ENCODE data around the gene SCARB1. TPM values are rescaled to one million over a fixed set of nuclear protein-coding genes. Genes with fewer than 3 reads are reported as not detected.

SCARB1 gene
- total and polyA plus RNA-seq, 2 experiments from 2014 or later = 31.0 to 62.5 TPM

DNA sequence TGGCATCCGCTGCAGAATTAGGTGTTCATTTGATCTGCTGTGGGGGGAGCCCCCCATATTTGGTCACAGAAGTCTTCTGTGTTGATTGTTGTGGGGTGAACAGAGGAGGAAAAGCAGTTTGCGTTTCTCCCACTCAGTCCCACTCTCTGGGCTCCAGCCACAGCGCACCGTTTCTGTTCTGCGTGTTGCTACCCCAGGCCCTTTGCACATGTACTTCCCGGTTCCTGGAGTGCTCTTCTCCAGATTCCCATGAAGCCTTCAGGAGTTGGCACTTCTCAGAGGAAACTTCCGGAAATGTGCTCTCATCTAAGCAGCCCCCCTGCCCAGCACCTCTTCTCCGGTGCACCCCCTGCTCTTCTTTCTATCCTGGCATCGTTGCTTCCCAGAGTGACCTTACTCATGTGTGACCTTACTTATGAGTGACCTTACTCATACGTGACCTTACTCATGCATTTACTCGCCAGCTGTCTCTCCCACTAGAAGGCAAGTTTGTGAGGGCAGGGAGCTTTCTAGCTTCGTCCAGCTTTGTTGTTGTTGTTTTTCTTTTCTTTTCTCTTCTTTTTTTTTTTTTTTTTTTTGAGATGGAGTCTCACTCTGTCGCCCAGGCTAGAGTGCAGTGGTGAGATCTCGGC lies 93.7 kb downstream of the SCARB1 start:
- no peaks in the 10 kb centered on the region for H3K27me3 ChIP-seq (ENCODE audit: insufficient read depth)
- peaks cover 20% of the 10 kb centered on the region; the same call in 2 of the 3 replicates for H3K9me3 Mint-ChIP-seq
- TF ChIP-seq POLR2AphosphoS5 (IDR thresholded peaks at IDR 0.05; ENCODE audit: low read depth) = no peak
- TF ChIP-seq, protein P1, sequence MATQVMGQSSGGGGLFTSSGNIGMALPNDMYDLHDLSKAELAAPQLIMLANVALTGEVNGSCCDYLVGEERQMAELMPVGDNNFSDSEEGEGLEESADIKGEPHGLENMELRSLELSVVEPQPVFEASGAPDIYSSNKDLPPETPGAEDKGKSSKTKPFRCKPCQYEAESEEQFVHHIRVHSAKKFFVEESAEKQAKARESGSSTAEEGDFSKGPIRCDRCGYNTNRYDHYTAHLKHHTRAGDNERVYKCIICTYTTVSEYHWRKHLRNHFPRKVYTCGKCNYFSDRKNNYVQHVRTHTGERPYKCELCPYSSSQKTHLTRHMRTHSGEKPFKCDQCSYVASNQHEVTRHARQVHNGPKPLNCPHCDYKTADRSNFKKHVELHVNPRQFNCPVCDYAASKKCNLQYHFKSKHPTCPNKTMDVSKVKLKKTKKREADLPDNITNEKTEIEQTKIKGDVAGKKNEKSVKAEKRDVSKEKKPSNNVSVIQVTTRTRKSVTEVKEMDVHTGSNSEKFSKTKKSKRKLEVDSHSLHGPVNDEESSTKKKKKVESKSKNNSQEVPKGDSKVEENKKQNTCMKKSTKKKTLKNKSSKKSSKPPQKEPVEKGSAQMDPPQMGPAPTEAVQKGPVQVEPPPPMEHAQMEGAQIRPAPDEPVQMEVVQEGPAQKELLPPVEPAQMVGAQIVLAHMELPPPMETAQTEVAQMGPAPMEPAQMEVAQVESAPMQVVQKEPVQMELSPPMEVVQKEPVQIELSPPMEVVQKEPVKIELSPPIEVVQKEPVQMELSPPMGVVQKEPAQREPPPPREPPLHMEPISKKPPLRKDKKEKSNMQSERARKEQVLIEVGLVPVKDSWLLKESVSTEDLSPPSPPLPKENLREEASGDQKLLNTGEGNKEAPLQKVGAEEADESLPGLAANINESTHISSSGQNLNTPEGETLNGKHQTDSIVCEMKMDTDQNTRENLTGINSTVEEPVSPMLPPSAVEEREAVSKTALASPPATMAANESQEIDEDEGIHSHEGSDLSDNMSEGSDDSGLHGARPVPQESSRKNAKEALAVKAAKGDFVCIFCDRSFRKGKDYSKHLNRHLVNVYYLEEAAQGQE (IDR thresholded peaks at IDR 0.05; ENCODE audit: unreplicated experiment) = no peak
- no peak for TF ChIP-seq CREB1 (CRISPR knock-in tag; IDR thresholded peaks at IDR 0.05; ENCODE audit: low read depth)
- TF ChIP-seq EZH2 (IDR thresholded peaks at IDR 0.05; ENCODE audit: low read depth, unreplicated experiment) = no peak
- TF ChIP-seq, protein P2, sequence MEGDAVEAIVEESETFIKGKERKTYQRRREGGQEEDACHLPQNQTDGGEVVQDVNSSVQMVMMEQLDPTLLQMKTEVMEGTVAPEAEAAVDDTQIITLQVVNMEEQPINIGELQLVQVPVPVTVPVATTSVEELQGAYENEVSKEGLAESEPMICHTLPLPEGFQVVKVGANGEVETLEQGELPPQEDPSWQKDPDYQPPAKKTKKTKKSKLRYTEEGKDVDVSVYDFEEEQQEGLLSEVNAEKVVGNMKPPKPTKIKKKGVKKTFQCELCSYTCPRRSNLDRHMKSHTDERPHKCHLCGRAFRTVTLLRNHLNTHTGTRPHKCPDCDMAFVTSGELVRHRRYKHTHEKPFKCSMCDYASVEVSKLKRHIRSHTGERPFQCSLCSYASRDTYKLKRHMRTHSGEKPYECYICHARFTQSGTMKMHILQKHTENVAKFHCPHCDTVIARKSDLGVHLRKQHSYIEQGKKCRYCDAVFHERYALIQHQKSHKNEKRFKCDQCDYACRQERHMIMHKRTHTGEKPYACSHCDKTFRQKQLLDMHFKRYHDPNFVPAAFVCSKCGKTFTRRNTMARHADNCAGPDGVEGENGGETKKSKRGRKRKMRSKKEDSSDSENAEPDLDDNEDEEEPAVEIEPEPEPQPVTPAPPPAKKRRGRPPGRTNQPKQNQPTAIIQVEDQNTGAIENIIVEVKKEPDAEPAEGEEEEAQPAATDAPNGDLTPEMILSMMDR (conservative IDR thresholded peaks at IDR 0.05; ENCODE audit: low read depth in 2 of 2) = no peak
- TF ChIP-seq, protein P3, sequence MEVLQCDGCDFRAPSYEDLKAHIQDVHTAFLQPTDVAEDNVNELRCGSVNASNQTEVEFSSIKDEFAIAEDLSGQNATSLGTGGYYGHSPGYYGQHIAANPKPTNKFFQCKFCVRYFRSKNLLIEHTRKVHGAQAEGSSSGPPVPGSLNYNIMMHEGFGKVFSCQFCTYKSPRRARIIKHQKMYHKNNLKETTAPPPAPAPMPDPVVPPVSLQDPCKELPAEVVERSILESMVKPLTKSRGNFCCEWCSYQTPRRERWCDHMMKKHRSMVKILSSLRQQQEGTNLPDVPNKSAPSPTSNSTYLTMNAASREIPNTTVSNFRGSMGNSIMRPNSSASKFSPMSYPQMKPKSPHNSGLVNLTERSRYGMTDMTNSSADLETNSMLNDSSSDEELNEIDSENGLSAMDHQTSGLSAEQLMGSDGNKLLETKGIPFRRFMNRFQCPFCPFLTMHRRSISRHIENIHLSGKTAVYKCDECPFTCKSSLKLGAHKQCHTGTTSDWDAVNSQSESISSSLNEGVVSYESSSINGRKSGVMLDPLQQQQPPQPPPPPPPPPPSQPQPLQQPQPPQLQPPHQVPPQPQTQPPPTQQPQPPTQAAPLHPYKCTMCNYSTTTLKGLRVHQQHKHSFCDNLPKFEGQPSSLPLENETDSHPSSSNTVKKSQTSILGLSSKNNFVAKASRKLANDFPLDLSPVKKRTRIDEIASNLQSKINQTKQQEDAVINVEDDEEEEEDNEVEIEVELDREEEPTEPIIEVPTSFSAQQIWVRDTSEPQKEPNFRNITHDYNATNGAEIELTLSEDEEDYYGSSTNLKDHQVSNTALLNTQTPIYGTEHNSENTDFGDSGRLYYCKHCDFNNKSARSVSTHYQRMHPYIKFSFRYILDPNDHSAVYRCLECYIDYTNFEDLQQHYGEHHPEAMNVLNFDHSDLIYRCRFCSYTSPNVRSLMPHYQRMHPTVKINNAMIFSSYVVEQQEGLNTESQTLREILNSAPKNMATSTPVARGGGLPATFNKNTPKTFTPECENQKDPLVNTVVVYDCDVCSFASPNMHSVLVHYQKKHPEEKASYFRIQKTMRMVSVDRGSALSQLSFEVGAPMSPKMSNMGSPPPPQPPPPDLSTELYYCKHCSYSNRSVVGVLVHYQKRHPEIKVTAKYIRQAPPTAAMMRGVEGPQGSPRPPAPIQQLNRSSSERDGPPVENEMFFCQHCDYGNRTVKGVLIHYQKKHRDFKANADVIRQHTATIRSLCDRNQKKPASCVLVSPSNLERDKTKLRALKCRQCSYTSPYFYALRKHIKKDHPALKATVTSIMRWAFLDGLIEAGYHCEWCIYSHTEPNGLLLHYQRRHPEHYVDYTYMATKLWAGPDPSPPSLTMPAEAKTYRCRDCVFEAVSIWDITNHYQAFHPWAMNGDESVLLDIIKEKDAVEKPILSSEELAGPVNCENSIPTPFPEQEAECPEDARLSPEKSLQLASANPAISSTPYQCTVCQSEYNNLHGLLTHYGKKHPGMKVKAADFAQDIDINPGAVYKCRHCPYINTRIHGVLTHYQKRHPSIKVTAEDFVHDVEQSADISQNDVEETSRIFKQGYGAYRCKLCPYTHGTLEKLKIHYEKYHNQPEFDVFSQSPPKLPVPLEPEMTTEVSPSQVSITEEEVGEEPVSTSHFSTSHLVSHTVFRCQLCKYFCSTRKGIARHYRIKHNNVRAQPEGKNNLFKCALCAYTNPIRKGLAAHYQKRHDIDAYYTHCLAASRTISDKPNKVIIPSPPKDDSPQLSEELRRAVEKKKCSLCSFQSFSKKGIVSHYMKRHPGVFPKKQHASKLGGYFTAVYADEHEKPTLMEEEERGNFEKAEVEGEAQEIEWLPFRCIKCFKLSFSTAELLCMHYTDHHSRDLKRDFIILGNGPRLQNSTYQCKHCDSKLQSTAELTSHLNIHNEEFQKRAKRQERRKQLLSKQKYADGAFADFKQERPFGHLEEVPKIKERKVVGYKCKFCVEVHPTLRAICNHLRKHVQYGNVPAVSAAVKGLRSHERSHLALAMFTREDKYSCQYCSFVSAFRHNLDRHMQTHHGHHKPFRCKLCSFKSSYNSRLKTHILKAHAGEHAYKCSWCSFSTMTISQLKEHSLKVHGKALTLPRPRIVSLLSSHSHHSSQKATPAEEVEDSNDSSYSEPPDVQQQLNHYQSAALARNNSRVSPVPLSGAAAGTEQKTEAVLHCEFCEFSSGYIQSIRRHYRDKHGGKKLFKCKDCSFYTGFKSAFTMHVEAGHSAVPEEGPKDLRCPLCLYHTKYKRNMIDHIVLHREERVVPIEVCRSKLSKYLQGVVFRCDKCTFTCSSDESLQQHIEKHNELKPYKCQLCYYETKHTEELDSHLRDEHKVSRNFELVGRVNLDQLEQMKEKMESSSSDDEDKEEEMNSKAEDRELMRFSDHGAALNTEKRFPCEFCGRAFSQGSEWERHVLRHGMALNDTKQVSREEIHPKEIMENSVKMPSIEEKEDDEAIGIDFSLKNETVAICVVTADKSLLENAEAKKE (CRISPR knock-in tag; IDR thresholded peaks at IDR 0.05) = no peak
- no peak for TF ChIP-seq ZNF331 (CRISPR knock-in tag; IDR thresholded peaks at IDR 0.05; ENCODE audit: low read depth)
- TF ChIP-seq, protein P4, sequence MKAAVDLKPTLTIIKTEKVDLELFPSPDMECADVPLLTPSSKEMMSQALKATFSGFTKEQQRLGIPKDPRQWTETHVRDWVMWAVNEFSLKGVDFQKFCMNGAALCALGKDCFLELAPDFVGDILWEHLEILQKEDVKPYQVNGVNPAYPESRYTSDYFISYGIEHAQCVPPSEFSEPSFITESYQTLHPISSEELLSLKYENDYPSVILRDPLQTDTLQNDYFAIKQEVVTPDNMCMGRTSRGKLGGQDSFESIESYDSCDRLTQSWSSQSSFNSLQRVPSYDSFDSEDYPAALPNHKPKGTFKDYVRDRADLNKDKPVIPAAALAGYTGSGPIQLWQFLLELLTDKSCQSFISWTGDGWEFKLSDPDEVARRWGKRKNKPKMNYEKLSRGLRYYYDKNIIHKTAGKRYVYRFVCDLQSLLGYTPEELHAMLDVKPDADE (IDR thresholded peaks at IDR 0.05) = no peak
- no peak for TF ChIP-seq ZNF114 (CRISPR knock-in tag; IDR thresholded peaks at IDR 0.05)
- TF ChIP-seq EZH2phosphoT487 (IDR thresholded peaks at IDR 0.05; ENCODE audit: unreplicated experiment) = no peak
- TF ChIP-seq NANOG (IDR thresholded peaks at IDR 0.05; ENCODE audit: borderline replicate concordance) = no peak
- TF ChIP-seq JUNB (IDR thresholded peaks at IDR 0.05; ENCODE audit: unreplicated experiment) = no peak
- no peak for TF ChIP-seq STAT1 (IDR thresholded peaks at IDR 0.05; ENCODE audit: unreplicated experiment)
- H3K4me2 ChIP-seq = no peak overlapping the region
- H3K9me2 ChIP-seq (ENCODE audit: insufficient read depth) = no peaks in the 10 kb centered on the region
- no peaks in the 10 kb centered on the region; the same call in 1 of the 2 replicates for H3K36me3 ChIP-seq (ENCODE audit: insufficient read depth)
- DNase-seq (ENCODE audit: low spot score) (no peak), ATAC-seq (no peak)
- no peaks in the 10 kb centered on the region for H3K79me2 ChIP-seq (replicated peaks; ENCODE audit: insufficient read depth)
- no peaks in the 10 kb centered on the region for H4K20me1 ChIP-seq (replicated peaks; ENCODE audit: insufficient read depth)
- peaks cover 13% of the 10 kb centered on the region for H3K4me1 Mint-ChIP-seq
- H3F3A ChIP-seq (replicated peaks; ENCODE audit: low read depth) = no peaks in the 10 kb centered on the region
- H2AFZ ChIP-seq = no peak overlapping the region
- H3K27ac ChIP-seq (ENCODE audit: low read depth) = no peak overlapping the region
- H3K4me3 Mint-ChIP-seq = no peak overlapping the region
- peaks cover 19% of the 10 kb centered on the region for H3K27me3 Mint-ChIP-seq (ENCODE audit: insufficient read depth, low read depth, poor library complexity)
- no peaks in the 10 kb centered on the region; the same call in 1 of the 2 replicates for H3K4me1 ChIP-seq (ENCODE audit: insufficient read depth)
- no peak overlapping the region for H3K27ac Mint-ChIP-seq
- peaks cover 6% of the 10 kb centered on the region; the same call in 2 of the 3 replicates for H3K36me3 Mint-ChIP-seq (ENCODE audit: low read depth)
- no peak overlapping the region for H3K4me3 ChIP-seq

Data from GM23338 (cell line).